Neural cell (in vitro differentiated cells): ENCODE data around the gene MAPKAPK5. TPM values are rescaled to one million over a fixed set of nuclear protein-coding genes. Genes with fewer than 3 reads are reported as not detected.

ENCODE experiments used
- H2AFZ ChIP-seq: fragments of 200-600, 300-800 bp; sonication (generic), shearing (Covaris generic); 2 replicates; pipeline ENCODE4 v1.6.0; 2014; ENCODE audit warnings: low read depth, mild to moderate bottlenecking, antibody characterized with exemption, low read length, moderate library complexity
- H3F3A ChIP-seq: fragments of 200-600 bp; shearing (Covaris generic); 2 replicates; pipeline ENCODE4 v1.6.1; 2016; ENCODE audit warnings: mild to moderate bottlenecking, moderate library complexity, mixed read lengths, antibody characterized with exemption, low read length; ENCODE audit not compliant: insufficient read depth, poor library complexity, severe bottlenecking
- H3K27ac ChIP-seq: fragments of 200-600, 300-800 bp; sonication (generic), shearing (Covaris generic); 2 replicates; pipeline ENCODE4 v1.5.1; 2014; ENCODE audit warnings: mild to moderate bottlenecking, low read length, moderate library complexity
- H3K27me3 ChIP-seq: fragments of 300-800, 200-600 bp; sonication (generic), shearing (Covaris generic); 2 replicates; pipeline ENCODE4 v1.6.0; 2014; ENCODE audit warnings: mild to moderate bottlenecking, low read depth, low read length, moderate library complexity; ENCODE audit not compliant: insufficient read depth
- H3K36me3 ChIP-seq: fragments of 300-800, 200-600 bp; sonication (generic), shearing (Covaris generic); 2 replicates; pipeline ENCODE4 v1.5.1; 2014; ENCODE audit warnings: mild to moderate bottlenecking, antibody characterized with exemption, low read length, moderate library complexity; ENCODE audit not compliant: insufficient read depth
- H3K4me2 ChIP-seq: fragments of 300-800, 200-600 bp; sonication (generic), shearing (Covaris generic); 2 replicates; pipeline ENCODE4 v1.6.0; 2014; ENCODE audit warnings: mild to moderate bottlenecking, low read length
- H3K4me3 ChIP-seq: fragments of 300-800, 200-600 bp; sonication (generic), shearing (Covaris generic); 2 replicates; pipeline ENCODE4 v1.5.1; 2014; ENCODE audit warnings: mild to moderate bottlenecking, low read length, moderate library complexity
- H3K79me2 ChIP-seq: fragments of 200-600 bp; shearing (Covaris generic); replicated peaks from 2 replicates; pipeline ENCODE4 v1.6.0; 2014; ENCODE audit warnings: mild to moderate bottlenecking, low read length, moderate library complexity; ENCODE audit not compliant: insufficient read depth
- H3K9ac ChIP-seq: fragments of 300-800, 200-600 bp; sonication (generic), shearing (Covaris generic); 2 replicates; pipeline ENCODE4 v1.6.1; 2016; ENCODE audit warnings: mild to moderate bottlenecking, low read length, mixed read lengths
- H3K9me2 ChIP-seq: fragments of 200-600 bp; shearing (Covaris generic); 2 replicates; pipeline ENCODE4 v1.6.1; 2016; ENCODE audit warnings: mild to moderate bottlenecking, low read length, mixed read lengths; ENCODE audit not compliant: insufficient read depth
- H3K9me3 ChIP-seq: fragments of 200-600, 300-800 bp; sonication (generic), shearing (Covaris generic); 2 replicates; pipeline ENCODE4 v1.6.1; 2016; ENCODE audit warnings: mild to moderate bottlenecking, mixed run types, low read length, moderate library complexity, mixed read lengths
- H4K20me1 ChIP-seq: fragments of 200-600 bp; shearing (Covaris generic); 2 replicates; pipeline ENCODE4 v1.6.1; 2016; ENCODE audit warnings: mild to moderate bottlenecking, mixed run types; ENCODE audit not compliant: insufficient read depth
- CTCF ChIP-seq: fragments of 450-650 bp; IDR thresholded peaks from 2 replicates; pipeline ENCODE4 v1.5.1; 2014; ENCODE audit warnings: antibody characterized with exemption, mild to moderate bottlenecking, moderate library complexity; ENCODE audit not compliant: poor library complexity, severe bottlenecking
- EP300 ChIP-seq: fragments of 450-650 bp; conservative IDR thresholded peaks from 2 replicates; pipeline ENCODE4 v1.6.1; 2014; ENCODE audit warnings: antibody characterized with exemption, mild to moderate bottlenecking, moderate library complexity; ENCODE audit not compliant: poor library complexity, severe bottlenecking
- EZH2 ChIP-seq: fragments of 200-600, 300-800 bp; shearing (Covaris generic), sonication (generic); IDR thresholded peaks from 2 replicates; pipeline ENCODE4 v1.6.1; 2014; ENCODE audit warnings: antibody characterized with exemption, low read length, borderline replicate concordance, mild to moderate bottlenecking; ENCODE audit not compliant: insufficient read depth, poor library complexity, severe bottlenecking
- MXI1 ChIP-seq: fragments of 450-650 bp; conservative IDR thresholded peaks from 2 replicates; pipeline ENCODE4 v1.6.1; 2014; ENCODE audit warnings: antibody characterized with exemption, mild to moderate bottlenecking; ENCODE audit not compliant: poor library complexity, severe bottlenecking
- POLR2AphosphoS5 ChIP-seq: IDR thresholded peaks from 2 replicates; pipeline ENCODE4 v1.6.1; 2012
- RAD21 ChIP-seq: fragments of 450-650 bp; conservative IDR thresholded peaks from 2 replicates; pipeline ENCODE4 v1.6.1; 2014; ENCODE audit warnings: antibody characterized with exemption, mild to moderate bottlenecking, moderate library complexity
- REST ChIP-seq: IDR thresholded peaks from 2 replicates; pipeline ENCODE4 v1.6.1; 2012; ENCODE audit warnings: borderline replicate concordance
- SMC3 ChIP-seq: fragments of 450-650 bp; conservative IDR thresholded peaks from 2 replicates; pipeline ENCODE4 v1.6.1; 2014; ENCODE audit warnings: antibody characterized with exemption, mild to moderate bottlenecking, moderate library complexity; ENCODE audit not compliant: poor library complexity
- TAF1 ChIP-seq: IDR thresholded peaks from 2 replicates; pipeline ENCODE4 v1.6.1; 2012; ENCODE audit warnings: low read depth
- polyA plus RNA-seq: library from polyadenylated mRNA; depleted of rRNA; stranded (reverse); fragments of >200 nt; gene quantifications from 2 replicates; pipeline ENCODE4 v1.2.3, GENCODE V29; 2014

MAPKAPK5 gene
- polyA plus RNA-seq, 1 donor from 2014 or later = 93.7 TPM

- no peaks in the 10 kb centered on the region for H3F3A ChIP-seq
- H4K20me1 ChIP-seq = no peaks in the 10 kb centered on the region
- no peak overlapping the region for H3K4me2 ChIP-seq
- no peaks in the 10 kb centered on the region for H3K9me2 ChIP-seq
- H3K36me3 ChIP-seq = no peaks in the 10 kb centered on the region
- no peak overlapping the region for H3K9ac ChIP-seq
- no peak overlapping the region for H3K27ac ChIP-seq
- H3K27me3 ChIP-seq = no peaks in the 10 kb centered on the region
- H2AFZ ChIP-seq = no peak overlapping the region
- no peaks in the 10 kb centered on the region for H3K79me2 ChIP-seq
- TF ChIP-seq EZH2 (no peak), MXI1 (no peak), TAF1 (no peak), REST (no peak), EP300 (no peak), POLR2AphosphoS5 (no peak), RAD21 (no peak), SMC3 (no peak)
- no peaks in the 10 kb centered on the region for H3K9me3 ChIP-seq
- no peak overlapping the region for H3K4me3 ChIP-seq
Measured at GRCh38 chr12:111825509-111825908, 16.5 kb upstream of the MAPKAPK5 start.

GRCh38 chr12:111826316-111826715 is 15.7 kb upstream of the MAPKAPK5 start:
- H2AFZ ChIP-seq = no peak overlapping the region
- no peak for TF ChIP-seq POLR2AphosphoS5
- no peak for TF ChIP-seq SMC3
- no peak for TF ChIP-seq RAD21
- TF ChIP-seq TAF1 = no peak
- TF ChIP-seq REST = no peak
- TF ChIP-seq EZH2 = no peak
- no peak for TF ChIP-seq CTCF

More at GRCh38 chr12:111826316-111826715, 15.7 kb upstream of the MAPKAPK5 start:
- H3K9me2 ChIP-seq = no peaks in the 10 kb centered on the region
- no peaks in the 10 kb centered on the region for H3F3A ChIP-seq
- H3K4me3 ChIP-seq = no peak overlapping the region
- no peak overlapping the region for H3K9ac ChIP-seq
- no peak overlapping the region for H3K27ac ChIP-seq
- no peaks in the 10 kb centered on the region for H3K79me2 ChIP-seq
- no peak overlapping the region for H3K4me2 ChIP-seq
- no peaks in the 10 kb centered on the region for H3K27me3 ChIP-seq
- H4K20me1 ChIP-seq = no peaks in the 10 kb centered on the region
- no peaks in the 10 kb centered on the region for H3K36me3 ChIP-seq
- no peaks in the 10 kb centered on the region for H3K9me3 ChIP-seq
